Tibial nerve (tissue), 3 donors: ENCODE results near the gene RAI1.

Experiments
- POLR2A ChIP-seq, 2 donors: fragments of 450-650 bp; IDR thresholded peaks; one replicate each; pipeline ENCODE4 v1.6.1; 2017; ENCODE audit warnings: antibody characterized with exemption in 2 of 2, mild to moderate bottlenecking in 2 of 2, moderate library complexity in 2 of 2
- TF ChIP-seq, protein P1 (sequence below), 5 experiments: fragments of 200-600 bp in 3 of 5; fragments of 450-650 bp in 2 of 5; sonication (generic) in 3 of 5; IDR thresholded peaks; one replicate each; pipeline ENCODE4 v1.5.1; 2016 to 2019; ENCODE audit warnings: antibody characterized with exemption in 5 of 5, mild to moderate bottlenecking in 3 of 5, moderate library complexity in 2 of 5

DNA sequence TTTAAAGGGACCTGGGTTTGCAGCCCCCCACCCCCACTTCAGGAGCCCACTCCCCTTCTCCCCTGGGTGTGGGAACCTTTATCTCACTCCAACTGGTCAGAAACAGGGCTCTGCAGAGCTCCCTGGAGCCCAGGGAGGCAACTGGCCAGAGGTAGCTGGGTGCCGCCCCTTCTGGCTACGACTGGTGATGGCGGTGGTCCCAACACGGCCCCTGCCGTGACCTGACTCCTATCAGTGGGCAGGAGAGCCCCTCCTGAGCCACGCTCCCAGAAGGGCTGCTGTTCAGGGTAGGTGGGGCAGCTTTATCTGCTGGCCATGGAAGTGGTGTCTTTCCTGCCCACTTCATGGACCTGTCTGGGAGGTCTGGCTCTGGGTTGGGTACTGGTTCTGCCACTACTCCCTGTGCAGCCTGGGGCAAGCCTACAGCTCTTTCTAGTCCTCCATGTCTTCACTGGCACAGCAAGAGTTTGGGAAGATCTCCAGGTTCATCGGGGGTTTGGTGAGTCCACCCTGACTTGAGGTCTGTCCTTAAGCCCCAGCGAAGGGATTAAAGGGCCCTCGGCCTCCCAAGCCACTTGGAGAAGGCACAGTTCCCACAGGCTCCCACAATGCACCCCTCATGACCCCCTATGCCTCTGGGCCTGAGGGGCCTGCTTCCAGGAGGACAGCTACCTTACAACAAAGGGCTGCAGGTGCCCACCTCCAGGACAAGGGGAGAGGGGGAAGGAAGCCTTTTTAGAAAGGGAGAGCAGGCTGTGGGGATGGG, 161.0 kb downstream of the RAI1 start:
- TF ChIP-seq, protein P1, sequence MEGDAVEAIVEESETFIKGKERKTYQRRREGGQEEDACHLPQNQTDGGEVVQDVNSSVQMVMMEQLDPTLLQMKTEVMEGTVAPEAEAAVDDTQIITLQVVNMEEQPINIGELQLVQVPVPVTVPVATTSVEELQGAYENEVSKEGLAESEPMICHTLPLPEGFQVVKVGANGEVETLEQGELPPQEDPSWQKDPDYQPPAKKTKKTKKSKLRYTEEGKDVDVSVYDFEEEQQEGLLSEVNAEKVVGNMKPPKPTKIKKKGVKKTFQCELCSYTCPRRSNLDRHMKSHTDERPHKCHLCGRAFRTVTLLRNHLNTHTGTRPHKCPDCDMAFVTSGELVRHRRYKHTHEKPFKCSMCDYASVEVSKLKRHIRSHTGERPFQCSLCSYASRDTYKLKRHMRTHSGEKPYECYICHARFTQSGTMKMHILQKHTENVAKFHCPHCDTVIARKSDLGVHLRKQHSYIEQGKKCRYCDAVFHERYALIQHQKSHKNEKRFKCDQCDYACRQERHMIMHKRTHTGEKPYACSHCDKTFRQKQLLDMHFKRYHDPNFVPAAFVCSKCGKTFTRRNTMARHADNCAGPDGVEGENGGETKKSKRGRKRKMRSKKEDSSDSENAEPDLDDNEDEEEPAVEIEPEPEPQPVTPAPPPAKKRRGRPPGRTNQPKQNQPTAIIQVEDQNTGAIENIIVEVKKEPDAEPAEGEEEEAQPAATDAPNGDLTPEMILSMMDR (IDR thresholded peaks at IDR 0.05), result no peak
- TF ChIP-seq POLR2A (IDR thresholded peaks at IDR 0.05), result no peak
